ENCODE results near the gene QTRT2.

DNA sequence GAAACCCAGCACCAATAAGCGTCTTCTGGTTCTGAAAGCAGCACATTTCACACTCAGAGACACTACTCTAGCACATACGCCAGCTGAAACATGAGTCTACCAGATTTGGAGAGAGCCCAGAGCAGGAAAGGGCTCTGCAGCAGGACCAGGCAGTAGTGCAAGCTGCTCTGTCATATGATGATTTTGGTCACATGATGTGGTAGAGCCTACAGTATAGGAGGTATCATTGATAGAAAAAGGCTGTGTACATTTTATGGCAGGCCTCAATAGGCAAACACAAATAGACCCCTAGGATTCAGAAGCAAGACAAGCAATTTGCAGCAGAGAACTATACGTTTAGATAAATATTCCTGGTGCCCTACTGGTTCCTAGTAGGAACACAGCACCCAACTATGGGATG is 58.2 kb downstream of the QTRT2 start:
- TF ChIP-seq CTCF (conservative IDR thresholded peaks at IDR 0.05; ENCODE audit: low read depth, low read length), result no peak
- TF ChIP-seq EZH2phosphoT487 (IDR thresholded peaks at IDR 0.05; ENCODE audit: borderline replicate concordance, low read length), result no peak
- no peak for TF ChIP-seq EZH2 (IDR thresholded peaks at IDR 0.05; ENCODE audit: low read length, unreplicated experiment)
